ENCODE results near the gene PIP5K1A.
A peak's percentile ranks its signal among the peaks of the same experiment; 100 is the strongest.
"Not testable (repeated sequence)": the region's sequence is repeated elsewhere in the genome, so short reads cannot be mapped to it uniquely, and the experiment has no call there.

PIP5K1A gene

GRCh38 chr1:151254217-151255213, 56.2 kb downstream of the PIP5K1A start, which contains the start of gene PSMD4:
TSS of gene PSMD4 (plus strand) at chr1:151254734. CDS start at chr1:151254783, 49 bp downstream.
- DNase-seq (ENCODE audit: low read depth, low spot score), result peak; percentile 99

- DNase-seq (ENCODE audit: low read depth, low spot score), result no peak
Measured at GRCh38 chr1:151255381-151255780, 57.0 kb downstream of the PIP5K1A start.

GRCh38 chr1:151259351-151259750, 61.0 kb downstream of the PIP5K1A start:
- no peak for DNase-seq (ENCODE audit: low read depth, low spot score)

GRCh38 chr1:151265446-151266236, 67.3 kb downstream of the PIP5K1A start:
- no peak for DNase-seq (ENCODE audit: low read depth, low spot score)

- DNase-seq (ENCODE audit: low read depth, low spot score), result no peak
Measured at GRCh38 chr1:151266315-151266714, 68.0 kb downstream of the PIP5K1A start.

- DNase-seq (ENCODE audit: low read depth, low spot score), result no peak
Measured at GRCh38 chr1:151266821-151267220, 68.5 kb downstream of the PIP5K1A start.

- DNase-seq (ENCODE audit: low read depth, low spot score), result no peak
Measured at GRCh38 chr1:151267760-151268159, 69.4 kb downstream of the PIP5K1A start.

- no peak for DNase-seq (ENCODE audit: low read depth, low spot score)
Measured at GRCh38 chr1:151273924-151274466, 75.6 kb downstream of the PIP5K1A start.

- not testable (repeated sequence) for DNase-seq (ENCODE audit: low read depth, low spot score)
Measured at GRCh38 chr1:151275341-151275740, 77.0 kb downstream of the PIP5K1A start.

GRCh38 chr1:151277249-151277648, 78.9 kb downstream of the PIP5K1A start:
- no peak for DNase-seq (ENCODE audit: low read depth, low spot score)

GRCh38 chr1:151281225-151281968, 83.0 kb downstream of the PIP5K1A start:
- peak; percentile 99 for DNase-seq (ENCODE audit: low read depth, low spot score)

GRCh38 chr1:151281969-151282882, 83.9 kb downstream of the PIP5K1A start, which contains the start of gene ZNF687:
TSS of gene ZNF687 (plus strand) at chr1:151282299. CDS start at chr1:151286292, 3,993 bp downstream.
- DNase-seq (ENCODE audit: low read depth, low spot score), result peak; percentile 100

GRCh38 chr1:151282883-151283725, 84.8 kb downstream of the PIP5K1A start:
- no peak for DNase-seq (ENCODE audit: low read depth, low spot score)

GRCh38 chr1:151284013-151284577, 85.7 kb downstream of the PIP5K1A start:
- no peak for DNase-seq (ENCODE audit: low read depth, low spot score)

GRCh38 chr1:151286619-151287340, 88.4 kb downstream of the PIP5K1A start:
- DNase-seq (ENCODE audit: low read depth, low spot score), result no peak

- DNase-seq (ENCODE audit: low read depth, low spot score), result no peak
Measured at GRCh38 chr1:151287341-151287699, 89.0 kb downstream of the PIP5K1A start.

GRCh38 chr1:151287767-151288500, 89.6 kb downstream of the PIP5K1A start:
- DNase-seq (ENCODE audit: low read depth, low spot score), result no peak

Data from ELF-1 (cell line).